Eye (tissue), 1 donor: ENCODE data around the gene SSU72.
"Not testable (repeated sequence)": the region's sequence is repeated elsewhere in the genome, so short reads cannot be mapped to it uniquely, and the experiment has no call there.

ENCODE experiments used
- DNase-seq: peaks from one replicate; pipeline ENCODE4 v3.0.0-alpha.2; 2015

SSU72 gene

GRCh38 chr1:1523651-1524050 is 51.0 kb downstream of the SSU72 start:
- not testable (repeated sequence) for DNase-seq

- not testable (repeated sequence) for DNase-seq
These were observed 51.4 kb downstream of the SSU72 start for GRCh38 chr1:1523226-1523625.

- DNase-seq: not testable (repeated sequence)
These were observed 52.1 kb downstream of the SSU72 start for GRCh38 chr1:1522536-1522935.

GRCh38 chr1:1521331-1521730 is 53.3 kb downstream of the SSU72 start:
- no peak for DNase-seq

GRCh38 chr1:1519805-1520505 is 54.7 kb downstream of the SSU72 start:
- DNase-seq: not testable (repeated sequence)

- DNase-seq: not testable (repeated sequence)
These were observed 56.0 kb downstream of the SSU72 start for GRCh38 chr1:1518621-1519007.

- DNase-seq: no peak
These were observed 56.6 kb downstream of the SSU72 start for GRCh38 chr1:1517973-1518620.

GRCh38 chr1:1516923-1517322 is 57.7 kb downstream of the SSU72 start:
- not testable (repeated sequence) for DNase-seq

GRCh38 chr1:1514376-1514775 is 60.3 kb downstream of the SSU72 start:
- not testable (repeated sequence) for DNase-seq

- not testable (repeated sequence) for DNase-seq
These were observed 61.0 kb downstream of the SSU72 start for GRCh38 chr1:1513675-1514074.

GRCh38 chr1:1512425-1512824 is 62.2 kb downstream of the SSU72 start:
- DNase-seq: peak; percentile 11

- DNase-seq: peak; percentile 99
These were observed 63.0 kb downstream of the SSU72 start, which contains the start of gene ATAD3A for GRCh38 chr1:1511533-1512285. Gene ATAD3A (plus strand): TSS chr1:1512162. CDS start chr1:1512269, 107 bp downstream.

- no peak for DNase-seq
These were observed 63.6 kb downstream of the SSU72 start for GRCh38 chr1:1510912-1511532.

- not testable (repeated sequence) for DNase-seq
These were observed 65.2 kb downstream of the SSU72 start for GRCh38 chr1:1509465-1509850.

GRCh38 chr1:1508775-1509464 is 65.7 kb downstream of the SSU72 start:
- not testable (repeated sequence) for DNase-seq

- DNase-seq: no peak
These were observed 67.4 kb downstream of the SSU72 start for GRCh38 chr1:1507305-1507704.

GRCh38 chr1:1505801-1506200 is 68.9 kb downstream of the SSU72 start:
- DNase-seq: not testable (repeated sequence)

- peak; percentile 33 for DNase-seq
These were observed 69.3 kb downstream of the SSU72 start for GRCh38 chr1:1505366-1505798.

- DNase-seq: peak; percentile 87
These were observed 69.8 kb downstream of the SSU72 start for GRCh38 chr1:1504777-1505365.

GRCh38 chr1:1495461-1495975 is 79.1 kb downstream of the SSU72 start:
- DNase-seq: not testable (repeated sequence)

GRCh38 chr1:1494311-1494710 is 80.4 kb downstream of the SSU72 start:
- DNase-seq: not testable (repeated sequence)
